GM21529 (cell line): Measurements from ENCODE around the gene RSPRY1.
"Not testable (repeated sequence)": the region's sequence is repeated elsewhere in the genome, so short reads cannot be mapped to it uniquely, and the experiment has no call there.

Experiments used
- ATAC-seq: cut with Tn5 transposase; IDR thresholded peaks from one replicate; pipeline ENCODE4 v1.9.1; 2021; ENCODE audit not compliant: unreplicated experiment

The RSPRY1 gene

DNA sequence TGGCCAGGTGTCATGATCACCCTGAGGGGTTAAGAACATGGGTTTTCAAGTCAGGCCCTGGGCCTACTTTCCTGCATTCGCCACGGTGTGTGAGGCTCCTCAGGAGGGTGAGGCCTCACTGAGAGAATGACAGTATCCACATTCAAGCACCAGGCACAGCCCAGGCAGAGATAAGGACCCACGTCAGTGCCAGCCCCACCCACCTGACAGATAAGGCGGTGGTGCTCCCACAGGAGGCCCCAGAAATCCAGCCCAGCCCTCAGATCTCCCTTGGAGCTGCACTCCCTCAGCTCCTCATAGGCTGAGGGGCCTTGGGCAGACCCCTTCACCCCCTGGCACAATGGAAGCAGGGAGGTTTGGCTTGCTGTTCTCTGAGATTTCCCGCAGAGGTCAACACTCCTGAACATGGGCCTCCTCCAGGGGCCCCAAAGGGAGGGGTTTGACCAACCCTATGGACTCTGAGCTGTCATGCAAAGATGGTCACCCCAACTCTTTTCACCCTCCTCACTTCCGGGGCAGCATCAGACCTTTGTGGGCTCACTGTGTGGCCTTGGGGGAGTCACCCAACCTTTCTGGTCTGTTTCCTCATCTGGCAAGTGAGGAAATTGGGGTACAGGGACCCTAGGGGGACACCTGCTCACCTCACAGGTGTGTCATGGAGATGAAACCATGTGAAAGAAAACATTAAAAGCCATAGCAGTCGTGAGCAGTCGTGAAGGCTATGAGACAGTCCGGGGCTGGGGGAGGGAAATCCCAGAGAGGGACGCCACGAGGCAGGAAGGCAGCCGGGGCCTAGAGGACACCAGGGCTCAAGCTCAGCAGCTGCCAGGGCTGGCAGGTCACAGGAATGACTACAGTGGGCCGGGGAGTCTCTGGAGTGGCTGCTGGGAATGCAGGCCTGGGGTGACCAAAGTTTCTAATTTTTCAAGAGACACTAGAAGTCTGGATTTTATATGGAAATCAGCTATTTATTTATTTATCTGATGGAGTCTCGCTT is 83.0 kb downstream of the RSPRY1 start:
- no peak for ATAC-seq

- no peak for ATAC-seq
Measured at GRCh38 chr16:57270221-57271062, 84.3 kb downstream of the RSPRY1 start.

- ATAC-seq: no peak
Measured at GRCh38 chr16:57271063-57271345, 84.9 kb downstream of the RSPRY1 start.

DNA sequence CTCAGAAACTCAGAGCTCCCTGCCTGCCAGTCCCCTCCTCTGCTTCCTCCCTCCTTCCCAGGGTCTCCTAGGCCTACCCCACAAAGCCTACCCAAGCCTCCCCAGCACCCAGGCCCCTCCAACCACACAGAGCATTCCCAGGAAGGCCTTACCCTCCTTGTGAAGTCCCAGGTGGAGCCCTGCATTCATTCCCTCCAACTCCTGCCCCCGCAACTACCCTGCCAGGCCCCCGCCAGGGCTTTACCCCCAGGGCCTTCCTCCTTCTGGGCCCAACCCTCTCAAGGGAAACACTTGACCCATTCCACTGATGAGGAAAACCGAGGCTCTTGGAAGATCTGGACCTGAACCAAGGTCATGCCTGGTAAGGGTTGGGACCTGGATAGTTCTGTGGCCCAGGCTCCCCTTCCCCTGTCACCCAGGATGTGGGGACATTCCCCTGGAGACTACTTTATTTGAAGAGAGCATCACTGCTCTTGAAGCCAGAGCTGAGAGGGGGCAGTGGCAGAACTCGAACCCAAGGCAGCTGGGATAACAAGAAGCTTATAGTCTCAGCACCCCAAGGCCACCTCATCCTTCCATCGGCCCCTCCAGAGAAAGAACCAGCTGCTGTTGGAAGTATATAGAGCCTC is 85.9 kb downstream of the RSPRY1 start:
- ATAC-seq: no peak

DNA sequence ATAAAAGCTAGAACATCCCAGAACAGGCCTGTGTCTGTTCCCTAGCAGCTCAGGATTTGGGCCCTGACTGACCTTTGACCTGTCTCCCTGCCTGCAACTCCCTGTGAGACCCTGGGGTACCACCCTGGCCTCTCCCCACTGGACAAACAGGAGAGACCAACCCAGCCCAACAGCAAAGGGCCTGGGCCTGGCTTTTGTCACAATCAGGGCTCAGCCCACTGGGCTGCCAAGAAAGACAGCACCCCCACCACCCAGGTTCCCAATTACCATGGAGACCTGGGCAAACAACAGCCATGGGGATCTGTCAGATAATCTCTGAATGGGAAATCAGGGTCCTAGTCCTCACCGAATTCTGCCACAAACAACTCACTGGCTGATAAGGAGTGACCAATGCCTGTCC is 87.2 kb downstream of the RSPRY1 start:
- no peak for ATAC-seq

GRCh38 chr16:57273826-57274225 is 87.7 kb downstream of the RSPRY1 start:
- ATAC-seq: no peak

DNA sequence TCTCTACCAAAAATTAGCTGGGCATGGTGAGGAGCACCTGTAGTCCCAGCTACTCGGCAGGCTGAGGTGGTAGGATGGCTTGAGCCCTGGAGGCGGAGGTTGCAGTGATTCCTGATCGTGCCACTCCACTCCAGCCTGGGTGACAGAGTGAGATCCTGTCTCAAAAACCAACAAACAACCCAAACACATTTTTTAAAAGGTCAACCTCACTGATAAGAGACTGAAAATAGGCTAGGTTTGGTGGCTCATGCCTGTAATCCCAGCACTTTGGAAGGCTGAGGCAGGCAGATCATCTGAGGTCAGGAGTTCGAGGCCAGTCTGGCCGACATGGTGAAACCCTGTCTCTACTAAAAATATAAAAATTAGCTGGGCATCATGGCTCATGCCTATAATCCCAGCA is 89.8 kb downstream of the RSPRY1 start:
- not testable (repeated sequence) for ATAC-seq

- ATAC-seq: no peak
Measured at GRCh38 chr16:57276596-57276995, 90.5 kb downstream of the RSPRY1 start.

DNA sequence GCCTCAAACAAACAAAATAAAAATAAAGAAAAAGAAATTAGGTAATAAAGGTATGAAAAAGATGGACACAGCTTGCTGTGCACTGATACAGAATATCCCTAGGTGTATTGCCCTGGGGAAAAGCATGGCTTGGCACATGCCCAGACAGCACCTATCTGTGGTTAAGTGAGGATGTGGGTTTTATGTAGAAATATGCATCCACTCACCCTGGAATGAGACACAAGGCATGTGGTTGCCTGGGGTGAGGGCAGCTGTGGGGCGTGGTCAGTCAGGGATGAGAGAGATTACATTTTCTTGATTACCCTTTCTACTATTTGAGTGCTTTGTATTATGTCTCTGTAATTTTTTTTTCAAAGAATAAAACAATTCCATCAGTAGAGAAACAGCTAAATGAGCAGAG is 91.5 kb downstream of the RSPRY1 start:
- no peak for ATAC-seq

DNA sequence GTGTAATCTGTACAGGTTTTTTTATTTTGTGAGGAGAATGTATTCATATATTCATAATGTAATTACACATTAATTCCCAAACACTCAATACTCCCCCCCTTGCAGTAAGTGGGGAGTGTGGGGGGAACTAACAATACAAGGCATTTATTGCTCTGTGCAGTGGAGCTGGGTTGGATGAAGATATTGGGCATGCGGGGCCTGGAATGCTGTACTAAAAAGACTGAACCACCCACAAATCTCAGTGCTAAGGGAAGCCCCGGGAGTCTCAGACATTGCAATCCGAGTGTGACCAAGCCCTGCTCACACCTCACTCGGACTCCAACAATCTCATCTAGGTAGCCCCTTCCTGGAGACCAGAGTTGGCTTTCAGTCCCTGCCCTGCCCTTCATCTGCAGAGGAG is 92.4 kb downstream of the RSPRY1 start:
- no peak for ATAC-seq

DNA sequence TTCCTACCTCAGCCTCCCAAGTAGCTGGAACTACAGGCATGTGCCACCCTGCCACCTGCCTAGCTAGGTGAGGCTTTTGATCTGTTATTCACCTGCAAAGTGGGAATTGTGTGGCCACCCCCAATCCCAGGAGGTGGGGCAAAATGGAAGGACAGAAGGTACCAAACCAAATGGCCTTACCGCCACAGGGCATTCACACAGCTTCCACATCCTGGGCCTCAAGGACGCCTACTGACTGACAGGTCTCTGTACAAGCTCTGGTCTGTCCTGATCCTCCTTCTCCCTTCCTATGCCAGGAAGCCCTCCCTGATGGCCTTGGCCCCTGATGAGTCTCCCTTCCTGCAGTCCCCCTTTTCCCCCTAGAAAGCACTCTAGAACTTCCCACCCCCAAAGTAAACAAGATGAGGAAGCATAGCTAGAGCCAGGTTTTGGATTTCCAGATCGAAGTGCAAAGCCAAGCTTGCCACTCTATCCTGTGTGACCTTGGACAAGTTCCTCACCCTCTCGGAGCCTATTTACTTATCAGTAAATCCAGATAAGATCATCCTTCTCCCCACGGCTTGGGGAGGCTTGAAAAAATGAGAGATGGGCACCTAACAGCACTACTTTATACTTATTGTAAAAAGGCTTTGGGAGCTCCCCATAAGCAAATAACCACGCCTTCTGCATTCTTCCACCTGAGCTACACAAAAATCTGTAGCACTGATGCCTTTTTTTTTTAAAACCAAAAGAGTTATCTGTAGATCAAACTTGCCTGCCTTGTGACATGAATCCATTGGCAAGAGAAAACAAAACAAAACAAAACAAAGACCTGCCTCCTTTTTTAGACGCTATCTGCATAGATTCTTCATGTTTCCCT is 93.9 kb downstream of the RSPRY1 start:
- ATAC-seq: no peak

DNA sequence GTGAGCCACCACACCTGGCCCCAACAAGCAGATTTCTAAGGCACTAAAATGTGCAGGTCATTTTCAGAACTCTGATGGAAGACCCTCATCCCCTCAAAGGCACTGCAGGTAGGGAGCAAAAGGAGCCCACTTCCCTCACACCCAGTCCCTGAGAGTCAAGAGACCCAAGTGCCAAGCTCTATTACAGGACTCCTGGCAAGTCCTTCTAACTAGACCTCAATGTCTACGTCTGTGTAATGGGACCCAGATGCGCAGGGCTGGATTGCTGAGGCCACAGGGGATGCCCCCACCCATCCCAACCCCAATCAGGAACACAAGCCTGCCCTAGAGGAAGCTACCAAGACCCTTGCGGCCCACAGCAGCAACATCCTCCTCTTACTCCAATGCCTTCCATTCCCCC is 95.7 kb downstream of the RSPRY1 start:
- no peak for ATAC-seq

GRCh38 chr16:57282510-57283213 is 96.5 kb downstream of the RSPRY1 start:
- ATAC-seq: no peak

DNA sequence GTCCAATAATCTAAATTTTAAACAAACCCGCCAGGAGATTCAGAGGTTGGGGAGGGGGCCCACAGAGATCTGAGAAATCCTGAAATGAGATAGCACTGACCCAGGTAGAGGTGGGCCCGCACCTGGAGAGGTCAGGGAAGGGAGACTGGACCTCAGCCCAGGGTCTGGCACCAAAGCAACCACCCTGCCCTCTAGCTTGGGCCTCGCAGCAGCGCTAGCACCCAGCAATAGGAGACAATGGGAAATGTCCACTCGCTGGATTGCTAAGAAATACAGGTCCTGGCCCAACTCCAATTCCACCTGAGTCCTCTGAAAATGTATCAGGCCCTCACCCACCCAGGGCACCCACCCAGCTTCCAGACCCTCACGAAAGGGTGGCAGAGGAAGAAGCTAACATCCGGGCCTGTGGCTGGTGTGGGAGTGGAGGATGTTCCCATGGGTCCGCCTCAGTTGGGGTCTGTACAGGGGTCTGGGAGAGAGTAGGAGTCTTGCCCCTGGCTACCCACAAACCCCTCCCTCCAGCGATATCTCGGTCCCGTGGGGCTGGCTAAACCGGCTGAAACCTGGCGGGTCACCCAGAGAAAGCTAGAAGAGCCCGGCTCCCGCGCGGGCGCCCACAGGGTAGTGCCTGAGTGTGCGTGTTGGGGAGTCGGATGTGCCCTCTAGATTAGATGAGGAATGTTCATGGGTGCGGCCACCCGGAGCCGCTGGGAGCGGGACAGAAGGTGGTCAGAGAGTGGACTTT is 97.3 kb downstream of the RSPRY1 start:
- ATAC-seq: no peak

GRCh38 chr16:57283959-57284208 is 97.8 kb downstream of the RSPRY1 start:
- ATAC-seq: no peak

DNA sequence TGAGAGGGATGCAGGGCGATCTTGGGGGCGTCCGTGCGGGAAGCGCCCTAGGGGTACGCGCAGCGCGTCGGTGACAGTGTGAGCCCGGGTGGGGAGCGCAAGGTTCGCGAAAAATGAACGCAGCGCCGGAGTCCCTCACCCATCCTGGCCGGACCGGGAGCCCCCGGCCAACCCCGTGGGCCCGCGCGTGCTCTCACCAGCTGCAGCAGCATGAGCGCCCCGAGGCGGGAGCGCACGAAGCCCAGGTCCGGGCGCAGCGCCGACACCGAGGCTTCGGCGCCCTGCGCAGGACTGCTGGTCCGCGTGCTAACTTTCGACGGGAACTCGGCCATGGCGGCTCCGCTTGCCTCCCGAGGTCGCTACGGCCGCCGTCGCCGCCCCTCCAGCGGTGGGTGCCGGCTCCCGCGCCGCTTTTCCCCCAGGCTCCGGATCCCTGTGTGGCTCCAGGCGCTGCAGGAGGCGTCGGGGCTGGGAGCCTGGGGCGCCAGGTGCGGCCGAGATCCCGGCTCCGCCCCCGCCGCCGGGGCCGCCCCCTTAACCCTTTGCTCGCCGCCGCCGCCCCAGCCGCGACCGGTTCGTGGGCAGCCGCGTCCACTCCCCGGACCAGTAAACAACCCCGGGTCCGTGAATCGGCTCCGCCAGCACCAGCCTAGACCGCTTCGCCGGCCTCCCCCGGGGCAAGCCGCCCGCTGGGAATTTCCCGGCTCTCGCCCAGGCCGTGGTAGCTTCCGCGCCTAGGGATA is 98.3 kb downstream of the RSPRY1 start, which contains the start of gene PLLP:
PLLP (minus strand) TSS at position 464 of the 743 bp plus-strand sequence; CDS start at position 332, 132 bp downstream.
- ATAC-seq: no peak

DNA sequence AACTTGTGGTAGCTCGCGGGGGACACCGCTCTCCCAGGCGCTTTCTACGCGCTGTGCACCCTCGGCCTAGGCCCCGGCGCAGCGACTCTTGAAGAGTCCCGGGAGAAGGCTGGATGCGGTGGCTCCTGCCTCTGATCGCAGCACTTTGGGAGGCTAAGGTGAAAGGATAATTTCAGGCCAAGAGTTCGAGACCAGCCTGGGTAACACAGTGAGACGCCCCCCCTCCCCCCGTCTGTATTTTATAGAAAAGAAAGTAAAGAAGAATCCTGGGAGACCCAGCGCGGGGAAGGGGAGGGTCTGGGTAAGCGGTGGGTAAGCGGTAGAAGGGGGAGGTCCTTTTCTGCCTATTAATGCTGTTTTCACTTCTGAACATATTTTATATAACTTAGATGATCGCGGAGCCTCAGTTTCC is 98.8 kb downstream of the RSPRY1 start:
- ATAC-seq: no peak

DNA sequence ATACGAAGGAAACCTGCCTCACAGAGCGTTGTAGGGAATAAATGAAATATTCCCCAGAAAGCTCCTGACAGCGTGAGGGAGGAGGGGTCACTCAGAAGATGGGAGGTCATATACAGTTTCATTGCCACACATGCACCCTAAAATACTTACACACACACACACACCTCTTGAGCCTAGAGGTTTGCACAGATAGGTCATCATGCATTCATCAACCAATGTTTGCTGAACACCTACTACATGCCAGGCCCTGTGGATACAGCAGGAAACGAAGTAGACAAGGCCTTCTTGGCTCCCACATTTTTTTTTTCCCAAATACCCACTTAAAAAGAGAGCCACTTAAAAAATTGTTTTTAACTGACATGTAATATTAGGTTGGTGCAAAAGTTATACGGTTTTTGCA is 99.2 kb downstream of the RSPRY1 start:
- ATAC-seq: no peak
